Stomach (tissue), 4 donors: ENCODE data around the gene CUX1.

Experiments used
- CTCF ChIP-seq, 7 experiments: fragments of 450-650 bp in 4 of 7; fragments of 200-600 bp in 3 of 7; sonication (generic) in 3 of 7; IDR thresholded peaks; one replicate each; pipeline ENCODE4 v1.5.1; 2016 to 2019; ENCODE audit warnings: antibody characterized with exemption in 7 of 7, control low read depth in 2 of 7, mild to moderate bottlenecking in 1 of 7
- POLR2A ChIP-seq, 4 donors: fragments of 450-650 bp; IDR thresholded peaks; one replicate each; pipeline ENCODE4 v1.6.1; 2016; ENCODE audit warnings: antibody characterized with exemption in 4 of 4, control low read depth in 2 of 4, mild to moderate bottlenecking in 1 of 4, moderate library complexity in 1 of 4
- POLR2AphosphoS5 ChIP-seq, 3 donors: sonication (generic); formaldehyde crosslinking; IDR thresholded peaks; one replicate each; pipeline ENCODE4 v1.6.1; 2016; ENCODE audit warnings: antibody characterized with exemption in 3 of 3

- TF ChIP-seq POLR2A (IDR thresholded peaks at IDR 0.05), result no peak
- no peak for TF ChIP-seq CTCF (IDR thresholded peaks at IDR 0.05)
- no peak for TF ChIP-seq POLR2AphosphoS5 (IDR thresholded peaks at IDR 0.05)
Observed at GRCh38 chr7:102147008-102147407, 329.6 kb downstream of the CUX1 start.
